ENCODE data around the gene CALCOCO1.
"Not testable (repeated sequence)": the region's sequence is repeated elsewhere in the genome, so short reads cannot be mapped to it uniquely, and the experiment has no call there.

Gene CALCOCO1

GRCh38 chr12:53727310-53728041 is at the start of gene CALCOCO1:
CALCOCO1 (minus strand) TSS chr12:53727452; CDS start chr12:53725242, 2,210 bp downstream.
- DNase-seq = peak; percentile 97

DNA sequence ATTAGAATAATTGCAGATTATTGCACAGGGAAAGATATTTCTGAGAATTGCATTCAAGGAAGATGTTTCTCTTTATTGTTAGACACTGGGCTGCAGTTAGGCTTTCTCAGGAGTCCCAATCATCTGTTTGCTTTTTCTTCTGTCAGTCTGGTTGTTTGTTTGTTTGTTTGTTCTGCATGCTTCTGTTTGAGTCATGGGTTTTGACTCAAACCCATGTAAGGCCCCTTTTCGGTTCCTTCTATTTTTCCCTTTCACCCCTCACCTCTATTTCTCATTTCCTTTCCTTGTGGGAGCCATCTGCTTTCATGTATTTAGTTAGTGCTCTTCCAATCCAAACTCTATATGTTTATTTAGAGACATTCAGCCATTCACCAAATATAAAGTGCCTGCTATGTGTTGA is 49.6 kb upstream of the CALCOCO1 start:
- DNase-seq = no peak

- DNase-seq = no peak
Observed at GRCh38 chr12:53775478-53776145, 48.4 kb upstream of the CALCOCO1 start.

- no peak for DNase-seq
Observed at GRCh38 chr12:53770281-53770680, 43.0 kb upstream of the CALCOCO1 start.

- DNase-seq = no peak
Observed at GRCh38 chr12:53768976-53769375, 41.7 kb upstream of the CALCOCO1 start.

- no peak for DNase-seq
Observed at GRCh38 chr12:53766881-53767280, 39.6 kb upstream of the CALCOCO1 start.

DNA sequence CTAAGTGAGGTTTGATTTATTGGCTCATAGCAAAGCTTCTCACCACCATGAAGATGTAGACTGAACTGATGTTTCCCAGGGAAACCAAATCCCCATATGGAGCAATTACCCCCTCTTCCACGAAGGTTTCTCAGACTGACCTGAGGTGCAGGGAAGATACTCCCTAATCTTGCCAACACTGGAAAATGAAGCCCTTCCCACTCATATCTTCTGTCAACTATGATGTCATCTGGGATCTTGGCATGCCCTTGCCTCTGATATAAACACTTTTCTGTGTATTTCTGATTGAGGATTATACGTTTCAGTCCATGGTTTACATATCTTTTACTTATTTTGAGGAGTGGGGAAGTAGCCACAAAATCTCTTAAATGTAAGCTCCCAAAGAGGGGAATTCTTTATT is 38.6 kb upstream of the CALCOCO1 start:
- DNase-seq = no peak

DNA sequence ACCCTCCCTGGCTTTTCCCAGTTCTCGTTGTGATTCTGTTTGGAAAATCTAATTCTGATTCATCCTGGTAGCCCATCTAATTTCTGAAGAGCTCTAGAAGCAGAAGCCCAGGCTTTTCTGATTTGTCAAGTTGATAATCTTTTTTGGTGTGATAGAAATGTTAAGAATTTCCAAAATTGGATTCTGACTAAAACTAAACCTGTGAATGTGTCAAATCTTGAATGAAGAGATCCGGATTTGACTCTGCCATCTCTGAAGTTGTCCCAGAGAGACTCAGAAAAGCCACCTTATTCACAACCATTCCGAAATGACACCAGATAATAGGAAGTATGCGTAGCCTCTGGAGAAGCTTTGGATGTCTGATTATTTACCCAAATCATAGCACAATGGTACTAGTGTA is 37.4 kb upstream of the CALCOCO1 start:
- DNase-seq = no peak

GRCh38 chr12:53762793-53763192 is 35.5 kb upstream of the CALCOCO1 start:
- not testable (repeated sequence) for DNase-seq

DNA sequence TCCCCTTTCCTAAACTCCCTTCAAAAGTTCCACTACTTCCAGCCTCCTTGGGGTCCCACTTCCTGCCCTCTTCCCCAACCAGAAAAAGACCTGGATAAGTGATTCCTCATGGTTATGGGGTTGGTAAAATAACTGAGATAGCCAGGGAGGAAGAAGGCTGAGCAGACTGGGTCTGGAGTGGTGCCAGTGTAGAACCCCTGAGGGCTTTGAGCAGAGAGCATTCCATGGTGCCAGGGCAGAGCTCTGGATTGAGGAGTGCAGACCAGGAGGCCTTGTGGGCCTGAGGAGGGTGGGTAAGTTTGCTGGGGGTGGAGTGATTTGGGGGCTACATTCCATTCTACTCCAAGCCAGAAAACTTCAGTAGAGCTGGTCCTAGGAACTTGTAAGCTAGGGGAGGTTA is 34.1 kb upstream of the CALCOCO1 start:
- no peak for DNase-seq

GRCh38 chr12:53759261-53759660 is 32.0 kb upstream of the CALCOCO1 start:
- DNase-seq = no peak

DNA sequence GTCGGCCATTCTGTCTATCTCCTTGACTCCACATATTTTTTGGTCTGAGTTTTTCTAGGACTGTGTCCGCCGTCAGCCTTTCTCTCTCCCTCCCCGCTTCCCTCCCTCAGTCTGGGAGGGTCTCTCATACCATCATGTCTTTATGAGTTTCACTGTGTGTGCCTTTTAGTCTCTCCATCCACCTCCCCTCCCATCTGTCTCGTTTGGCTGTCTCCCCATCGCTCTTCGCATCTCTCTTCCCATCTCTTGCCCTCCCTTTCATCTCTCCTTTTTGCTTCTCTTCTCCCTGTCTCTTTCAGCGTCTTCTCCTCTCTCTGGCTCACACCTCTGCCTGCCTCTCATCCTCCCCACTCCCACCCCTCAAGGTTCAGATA is 31.5 kb upstream of the CALCOCO1 start:
- DNase-seq = no peak

DNA sequence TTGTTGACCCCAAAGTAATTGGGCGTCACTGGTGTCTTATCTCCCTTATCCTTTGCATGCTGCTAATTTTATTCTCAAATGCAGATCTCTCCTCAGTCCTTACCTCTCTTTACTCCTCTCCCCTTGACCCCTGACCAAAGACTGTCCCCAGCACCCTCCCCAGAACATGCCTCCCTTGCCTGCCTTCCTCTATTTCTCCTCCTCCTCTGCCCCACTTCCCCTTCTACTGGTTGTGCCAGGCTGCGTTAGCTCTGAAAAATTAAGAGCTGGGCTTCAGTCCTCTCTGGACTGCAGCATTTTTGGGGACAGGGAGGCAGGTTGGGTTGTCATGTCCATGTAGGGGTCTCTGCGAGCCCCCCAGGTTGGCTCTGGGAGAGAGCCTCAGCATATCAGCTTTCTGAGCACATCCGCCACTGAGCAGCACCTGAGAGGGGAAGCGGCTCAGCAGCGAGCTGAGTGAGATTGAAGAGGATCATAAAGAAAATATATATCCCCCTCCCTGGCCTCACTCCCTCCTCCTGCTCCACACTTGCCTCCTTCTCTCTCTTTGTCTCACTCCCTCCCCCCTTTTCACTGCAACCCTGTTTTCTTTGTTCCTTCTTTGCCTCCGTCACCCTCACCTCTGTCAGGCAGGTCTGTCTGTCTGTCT is 31.0 kb upstream of the CALCOCO1 start:
- DNase-seq = no peak

DNA sequence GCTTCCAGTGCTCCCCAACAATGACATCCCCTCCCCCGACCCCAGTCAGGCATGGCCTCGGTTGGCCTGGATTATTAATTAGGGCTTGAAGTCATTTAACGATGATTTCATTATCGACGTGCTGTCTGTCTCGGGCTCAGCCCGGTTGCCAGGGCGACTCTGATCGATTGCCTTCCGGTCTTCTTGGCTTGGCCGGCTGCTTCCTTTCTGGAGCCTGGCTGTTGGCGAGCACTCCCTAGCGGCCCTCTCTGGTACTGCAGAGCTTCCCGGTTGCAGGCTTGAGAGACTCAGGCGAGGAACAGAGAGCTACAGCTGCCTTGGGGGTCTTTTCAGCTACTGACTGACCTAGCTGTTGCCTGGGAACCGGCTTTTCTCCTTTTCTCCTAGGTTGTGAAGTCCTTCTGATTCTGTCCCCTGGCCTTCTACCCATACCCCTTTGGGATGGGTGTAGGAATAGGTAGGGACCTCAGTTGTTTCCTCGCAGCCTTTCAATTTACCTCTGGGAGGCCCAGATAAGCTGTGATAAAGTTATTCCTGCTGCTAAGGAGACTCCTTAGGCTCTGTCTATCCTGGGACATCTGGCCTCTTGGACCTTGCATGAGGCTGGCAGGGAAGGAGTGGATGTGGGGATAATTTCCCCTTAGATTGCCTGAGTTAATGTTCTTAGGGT is 30.0 kb upstream of the CALCOCO1 start:
- DNase-seq = peak; percentile 91

DNA sequence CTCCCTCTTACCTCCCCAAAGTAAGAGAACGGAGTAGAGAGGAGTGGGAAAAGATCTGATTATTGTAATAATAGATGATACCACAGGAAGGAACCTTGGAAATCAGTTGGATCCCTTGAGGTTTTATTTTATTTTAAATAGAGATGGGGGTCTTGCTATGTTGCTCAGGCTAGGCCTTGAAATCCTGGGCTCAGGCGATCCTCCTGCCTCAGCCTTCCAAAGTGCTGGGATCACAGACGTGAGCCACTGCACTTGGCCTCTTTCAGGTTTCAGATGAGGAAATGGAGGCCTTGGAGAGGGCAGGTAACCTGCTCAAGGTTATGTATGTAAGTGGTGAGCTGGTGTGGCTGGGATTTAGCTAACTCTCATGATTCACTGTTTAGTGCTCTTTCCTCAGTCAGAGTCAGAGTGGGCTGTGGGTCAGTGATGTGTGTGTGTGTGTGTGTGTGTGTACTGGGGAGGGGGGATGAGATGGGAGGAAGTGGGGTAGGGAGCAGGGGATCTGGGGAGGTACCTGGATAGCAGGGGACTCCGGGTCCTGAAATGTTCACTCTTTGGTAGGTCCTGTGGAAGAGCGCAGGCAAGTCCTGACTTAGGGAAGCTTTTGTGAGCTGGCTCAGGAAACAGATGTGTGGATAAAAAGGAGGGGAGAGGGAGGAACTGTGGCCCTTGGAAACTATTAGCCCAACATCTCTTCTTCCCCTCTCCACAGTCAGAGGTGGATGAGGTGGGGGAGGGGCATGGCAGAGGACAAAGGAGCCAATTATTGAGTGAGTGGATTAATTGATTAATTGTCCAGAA is 29.2 kb upstream of the CALCOCO1 start:
- DNase-seq = no peak

DNA sequence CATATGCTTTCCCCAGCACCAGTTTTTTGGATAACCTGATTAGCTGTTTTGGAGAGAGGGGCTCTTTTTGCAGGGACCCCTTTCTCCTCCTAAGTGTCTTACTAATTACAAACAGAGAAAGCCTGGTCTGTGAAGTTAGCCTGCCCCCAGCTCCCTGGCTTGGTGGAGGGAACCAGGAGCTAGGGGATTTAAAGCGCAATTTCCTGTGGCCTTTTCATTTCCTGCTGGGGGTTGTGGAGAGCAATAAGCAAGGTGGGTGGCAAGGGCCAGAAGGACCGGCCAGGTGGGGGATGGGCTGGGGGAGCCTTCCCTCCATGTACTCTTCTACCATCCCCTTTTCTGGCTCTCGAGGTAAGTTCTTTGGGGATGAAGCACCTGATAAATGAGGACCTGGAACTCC is 28.6 kb upstream of the CALCOCO1 start:
- DNase-seq = no peak

DNA sequence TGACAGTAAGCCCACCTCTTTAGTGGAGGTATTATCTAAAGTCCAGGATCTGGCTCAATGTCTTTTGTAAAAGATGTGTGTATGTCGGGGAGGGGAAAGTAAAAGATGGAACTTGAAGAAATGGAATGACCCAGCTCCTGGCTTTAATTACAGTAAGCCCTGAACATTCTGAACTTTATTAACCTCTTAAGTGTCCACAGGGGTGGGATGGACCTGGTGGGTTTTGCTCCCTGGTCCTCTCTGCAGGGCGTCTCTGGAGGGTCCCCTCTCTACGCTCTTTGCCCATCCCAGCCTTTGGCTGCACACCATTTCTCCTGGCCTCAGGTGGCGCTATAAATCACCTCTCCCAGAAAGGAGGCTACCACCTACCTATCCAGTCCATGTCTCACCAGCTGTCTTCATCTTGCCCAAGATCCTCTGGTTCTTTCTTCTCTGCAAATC is 28.2 kb upstream of the CALCOCO1 start:
- no peak for DNase-seq

GRCh38 chr12:53754633-53755264 is 27.5 kb upstream of the CALCOCO1 start:
- no peak for DNase-seq

GRCh38 chr12:53754188-53754585 is 26.9 kb upstream of the CALCOCO1 start:
- no peak for DNase-seq

DNA sequence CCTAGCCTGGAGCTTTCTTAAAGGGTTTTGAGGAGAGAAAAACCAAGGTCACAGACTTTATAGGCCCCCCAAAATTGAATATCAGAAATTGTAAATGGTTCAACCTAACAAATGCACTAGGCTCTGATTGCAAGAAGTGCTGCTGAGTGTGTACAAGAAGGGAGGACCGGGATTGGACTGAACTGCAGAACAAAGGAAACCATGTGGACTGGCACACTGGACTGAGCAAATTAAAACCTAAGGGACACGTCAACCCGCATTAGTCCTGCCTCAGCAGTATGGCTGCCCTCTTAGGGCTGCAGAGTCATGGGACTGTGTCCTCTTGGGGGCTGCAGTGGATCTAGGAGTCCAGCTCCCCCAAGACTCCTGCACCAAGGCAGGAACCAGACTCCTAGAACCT is 25.4 kb upstream of the CALCOCO1 start:
- no peak for DNase-seq

DNA sequence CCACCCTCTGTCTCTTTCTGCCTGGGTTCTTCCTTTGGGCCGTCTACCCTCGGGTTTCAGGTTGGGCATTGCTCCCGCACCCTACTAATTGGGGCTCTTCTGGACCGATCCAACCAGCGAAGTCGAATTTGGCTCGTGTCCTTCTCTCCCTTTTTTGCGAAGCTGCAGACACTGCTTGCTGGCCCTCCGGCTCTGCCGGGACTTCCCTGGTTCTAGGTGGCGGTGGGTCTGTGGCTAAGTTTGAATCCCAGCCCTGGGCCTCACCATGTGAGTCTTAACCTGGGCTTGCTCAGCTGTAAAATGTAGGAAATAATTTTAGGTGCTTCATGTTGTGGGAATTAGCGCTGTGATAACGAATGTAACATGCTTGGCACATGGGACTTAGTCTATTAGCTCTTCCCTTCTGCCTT is 24.9 kb upstream of the CALCOCO1 start:
- no peak for DNase-seq

Measured in activated CD4-positive, alpha-beta T cell treated with anti-CD3 and anti-CD28 coated beads for 48 hours (primary cell).